ENCODE results near the gene SLC16A5. TPM values are rescaled to one million over a fixed set of nuclear protein-coding genes. Genes with fewer than 3 reads are reported as not detected.

The SLC16A5 gene
- total RNA-seq, 6 experiments from 2014 or later = 1.2 to 3.7 (median 1.7) TPM

GRCh38 chr17:75152922-75153779 is 65.4 kb downstream of the SLC16A5 start:
- peak in 1 of 4 donors; percentile 16 for ATAC-seq
- no peak for TF ChIP-seq CTCF (IDR thresholded peaks at IDR 0.05)
- TF ChIP-seq POLR2A (IDR thresholded peaks at IDR 0.05) = no peak
- Histone ChIP-seq H3K27me3 (no peaks in the 10 kb centered on the region), H3K36me3 (peaks cover 0 to under 1% (median 0%) of the 10 kb centered on the region in 4 donors), H3K27ac (peak overlapping the region in 1 of 3 donors; percentile 78), H3K4me1 (peaks cover 0 to 5% (median 0%) of the 10 kb centered on the region in 4 donors), H3K4me3 (peak overlapping the region; percentile 67 to 96 (median 88)), H3K9me3 (no peaks in the 10 kb centered on the region)
- peak in 1 of 3 donors; percentile 59 for DNase-seq
- intact Hi-C loops (cut with DNase I) = no loop called here
- 19% methylated on average over 22 of the region's 28 CpGs for WGBS (ENCODE audit: insufficient coverage, low coverage, low lambda C conversion rate, missing lambda C conversion rate)

- Histone ChIP-seq H3K9me3 (no peaks in the 10 kb centered on the region), H3K27me3 (no peaks in the 10 kb centered on the region), H3K4me3 (peak overlapping the region; percentile 67 to 96 (median 88)), H3K36me3 (no peaks in the 10 kb centered on the region), H3K27ac (peak overlapping the region; percentile 38 to 78 (median 77)), H3K4me1 (peaks cover 0 to 5% (median 0%) of the 10 kb centered on the region in 4 donors)
- no peak for TF ChIP-seq CTCF (IDR thresholded peaks at IDR 0.05)
- TF ChIP-seq POLR2A (IDR thresholded peaks at IDR 0.05) = no peak
- DNase-seq = peak; percentile 33 to 65 (median 55)
- peak in 2 of 4 donors; percentile 5 to 6 for ATAC-seq
- intact Hi-C loops (cut with DNase I) = no loop called here
- WGBS (ENCODE audit: insufficient coverage, low coverage, low lambda C conversion rate, missing lambda C conversion rate) = no CpG with 5 or more reads among the region's 35 CpGs
Observed at GRCh38 chr17:75153780-75154194, 66.0 kb downstream of the SLC16A5 start.

- 8% methylated on average over 16 of the region's 67 CpGs for WGBS (ENCODE audit: insufficient coverage, low coverage, low lambda C conversion rate, missing lambda C conversion rate)
- DNase-seq (peak; percentile 98 to 99 (median 98)), ATAC-seq (peak; percentile 99 to 100 (median 100))
- TF ChIP-seq POLR2A (IDR thresholded peaks at IDR 0.05) (peak; percentile 100), CTCF (IDR thresholded peaks at IDR 0.05) (no peak)
- H3K36me3 ChIP-seq = no peaks in the 10 kb centered on the region
- H3K4me1 ChIP-seq = peaks cover 0 to 5% (median 0%) of the 10 kb centered on the region in 4 donors
- H3K4me3 ChIP-seq = peak within 1 kb of the TSS; percentile 67 to 96 (median 88)
- intact Hi-C loops (cut with DNase I) = no loop called here
- H3K27me3 ChIP-seq = no peaks in the 10 kb centered on the region
- no peaks in the 10 kb centered on the region for H3K9me3 ChIP-seq
- H3K27ac ChIP-seq = peak within 1 kb of the TSS; percentile 38 to 78 (median 77)
Observed at GRCh38 chr17:75154195-75155106, 66.7 kb downstream of the SLC16A5 start, which contains the start of gene JPT1. TSS of gene JPT1 (minus strand) at chr17:75154512. CDS start at chr17:75154397, 115 bp downstream.

GRCh38 chr17:75155191-75155601 is 67.4 kb downstream of the SLC16A5 start:
- intact Hi-C loops (cut with DNase I) = no loop called here
- Histone ChIP-seq H3K4me1 (peaks cover 0 to 5% (median 0%) of the 10 kb centered on the region in 4 donors), H3K4me3 (no peak overlapping the region), H3K9me3 (no peaks in the 10 kb centered on the region), H3K36me3 (no peaks in the 10 kb centered on the region), H3K27me3 (no peaks in the 10 kb centered on the region), H3K27ac (no peak overlapping the region)
- WGBS (ENCODE audit: insufficient coverage, low coverage, low lambda C conversion rate, missing lambda C conversion rate) = 100% methylated on average over 2 of the region's 3 CpGs
- DNase-seq = no peak
- ATAC-seq = no peak
- TF ChIP-seq CTCF (IDR thresholded peaks at IDR 0.05) (no peak), POLR2A (IDR thresholded peaks at IDR 0.05) (no peak)
